LNCaP clone FGC (cell line): ENCODE measurements around the gene HADHB.

Experiments used
- DNase-seq: peaks from one replicate; pipeline ENCODE4 v3.0.0-alpha.2; 2011; ENCODE audit warnings: low read depth
- H3K4me3 ChIP-seq: 2 replicates; pipeline ENCODE4 v1.5.1; 2011; ENCODE audit warnings: mild to moderate bottlenecking, low read depth, low read length, control low read depth
- CTCF ChIP-seq: IDR thresholded peaks from 2 replicates; pipeline ENCODE4 v1.5.1; 2012; ENCODE audit warnings: mild to moderate bottlenecking; ENCODE audit not compliant: control insufficient read depth, insufficient read depth; ENCODE audit errors: extremely low read depth

HADHB gene

DNA sequence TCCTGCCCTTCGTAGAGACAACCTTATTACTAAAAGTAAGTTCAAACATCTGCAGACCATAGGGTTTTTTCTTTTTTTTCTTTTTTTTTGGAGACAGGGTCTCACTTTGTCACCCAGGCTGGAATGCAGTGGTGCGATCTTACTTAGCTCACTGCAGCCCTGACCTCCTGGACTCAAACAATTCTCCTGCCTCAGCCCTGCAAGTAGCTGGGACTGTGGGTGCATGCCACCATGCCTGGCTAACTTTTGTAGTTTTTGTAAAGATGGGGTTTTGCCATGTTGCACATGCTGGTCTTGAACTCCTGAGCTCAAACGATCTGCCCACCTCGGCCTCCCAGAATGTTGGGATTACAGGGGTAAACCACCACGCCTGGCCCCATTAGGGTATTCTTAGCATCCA is 32.7 kb upstream of the HADHB start:
- no peak overlapping the region for H3K4me3 ChIP-seq
- TF ChIP-seq CTCF: no peak
- no peak for DNase-seq

DNA sequence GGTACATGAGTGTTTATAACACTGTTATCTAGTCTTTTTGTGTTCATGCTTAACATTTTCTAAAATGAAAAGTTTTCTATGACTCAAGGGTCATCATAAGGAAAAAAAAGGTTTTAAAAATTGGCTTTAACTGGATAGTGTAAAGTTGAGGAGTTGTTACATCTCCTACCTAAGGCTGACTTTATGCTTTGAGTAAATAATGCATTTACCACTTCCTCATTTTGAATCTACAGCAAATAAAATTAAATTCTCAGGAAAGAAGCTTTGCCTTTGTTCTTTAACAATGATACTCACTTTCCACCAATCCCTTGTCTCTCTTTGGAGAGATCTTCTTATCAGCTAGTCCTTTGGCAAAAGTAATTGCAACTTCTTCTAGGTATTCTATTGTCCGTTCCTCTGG is 30.0 kb upstream of the HADHB start:
- no peak for DNase-seq
- no peak for TF ChIP-seq CTCF
- H3K4me3 ChIP-seq: no peak overlapping the region

GRCh38 chr2:26215833-26216232 is 28.9 kb upstream of the HADHB start:
- H3K4me3 ChIP-seq: no peak overlapping the region
- no peak for TF ChIP-seq CTCF
- no peak for DNase-seq

GRCh38 chr2:26216587-26216986 is 28.2 kb upstream of the HADHB start:
- H3K4me3 ChIP-seq: no peak overlapping the region
- no peak for DNase-seq
- no peak for TF ChIP-seq CTCF

- no peak for DNase-seq
- TF ChIP-seq CTCF: no peak
- H3K4me3 ChIP-seq: no peak overlapping the region
Observed at GRCh38 chr2:26217720-26218119, 27.0 kb upstream of the HADHB start.

DNA sequence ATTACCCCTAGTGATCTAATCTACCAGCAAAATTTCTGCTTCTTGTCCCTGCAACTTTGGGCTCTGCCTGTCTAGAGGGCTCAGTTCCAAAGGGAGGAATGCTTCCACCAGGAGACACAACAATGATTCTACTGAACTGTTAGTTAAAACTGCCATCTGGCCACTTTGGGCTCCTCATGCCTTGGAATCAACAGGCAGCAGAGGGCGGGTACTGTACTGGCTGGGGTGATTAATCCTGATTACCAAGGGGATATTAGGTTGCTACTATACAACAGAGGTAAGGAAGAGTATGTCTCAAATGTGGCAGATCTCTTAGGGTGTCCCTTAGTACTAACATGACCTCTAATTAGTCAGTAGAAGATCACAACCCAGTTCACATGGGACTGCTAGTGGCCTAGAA is 21.7 kb upstream of the HADHB start:
- TF ChIP-seq CTCF: no peak
- no peak overlapping the region for H3K4me3 ChIP-seq
- no peak for DNase-seq

DNA sequence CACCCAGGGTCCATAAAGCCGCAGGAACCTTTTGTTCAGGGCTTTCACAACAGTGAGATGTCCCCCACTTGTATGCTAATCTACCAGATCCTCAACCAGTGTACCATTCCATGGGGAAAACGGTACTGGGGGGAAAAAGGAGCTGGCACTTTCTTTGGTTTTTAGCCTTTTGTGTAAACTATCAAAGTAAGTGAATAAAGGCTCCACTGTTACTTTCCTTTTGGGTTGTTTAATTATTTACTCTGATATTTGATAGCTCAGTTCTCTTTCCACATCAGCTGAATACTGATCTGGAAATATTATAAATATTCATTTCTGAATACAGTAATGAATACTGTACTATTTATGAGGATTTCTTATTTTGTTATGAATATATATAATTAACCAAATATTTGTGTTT is 20.6 kb upstream of the HADHB start:
- no peak overlapping the region for H3K4me3 ChIP-seq
- DNase-seq: no peak
- no peak for TF ChIP-seq CTCF
